ENCODE results near the gene MAGEA4.
"Not testable (repeated sequence)": the region's sequence is repeated elsewhere in the genome, so short reads cannot be mapped to it uniquely, and the experiment has no call there.

Gene MAGEA4

DNA sequence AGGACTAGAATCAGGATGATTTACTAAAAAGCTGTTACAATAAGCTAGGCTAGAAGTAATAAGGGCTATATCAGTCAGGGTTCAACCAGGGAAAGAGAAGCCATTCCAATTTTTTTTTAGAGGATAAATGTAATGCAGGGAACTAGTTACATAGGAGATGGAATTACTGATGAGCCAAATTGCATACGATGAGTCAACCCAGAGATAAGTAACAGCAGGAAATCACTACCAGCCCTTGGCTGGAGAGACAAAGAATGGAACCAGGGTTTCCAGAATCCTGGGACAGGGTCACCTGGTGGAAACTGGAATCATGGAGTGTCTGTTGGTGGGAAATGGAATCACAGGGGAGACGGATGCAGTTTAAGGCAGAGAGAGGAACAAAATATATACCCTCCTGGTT, 13.1 kb upstream of the MAGEA4 start:
- H3K27me3 ChIP-seq (replicated peaks; ENCODE audit: control insufficient read depth, insufficient read depth, low read length, poor library complexity, severe bottlenecking) = no peaks in the 10 kb centered on the region
- no peak overlapping the region for H3K4me3 ChIP-seq (ENCODE audit: insufficient read depth, low read depth, low read length, poor library complexity, severe bottlenecking)
- no peaks in the 10 kb centered on the region for H3K36me3 ChIP-seq (ENCODE audit: control insufficient read depth, insufficient read depth, low read length)
- no peak for DNase-seq
- H3K27ac ChIP-seq (ENCODE audit: insufficient read depth, low read length, poor library complexity, severe bottlenecking) = no peak overlapping the region
- no peaks in the 10 kb centered on the region for H3K9me3 ChIP-seq (ENCODE audit: control insufficient read depth, low read length)
- no peaks in the 10 kb centered on the region for H3K4me1 ChIP-seq (ENCODE audit: control insufficient read depth, insufficient read depth, low read length, poor library complexity, severe bottlenecking)

DNA sequence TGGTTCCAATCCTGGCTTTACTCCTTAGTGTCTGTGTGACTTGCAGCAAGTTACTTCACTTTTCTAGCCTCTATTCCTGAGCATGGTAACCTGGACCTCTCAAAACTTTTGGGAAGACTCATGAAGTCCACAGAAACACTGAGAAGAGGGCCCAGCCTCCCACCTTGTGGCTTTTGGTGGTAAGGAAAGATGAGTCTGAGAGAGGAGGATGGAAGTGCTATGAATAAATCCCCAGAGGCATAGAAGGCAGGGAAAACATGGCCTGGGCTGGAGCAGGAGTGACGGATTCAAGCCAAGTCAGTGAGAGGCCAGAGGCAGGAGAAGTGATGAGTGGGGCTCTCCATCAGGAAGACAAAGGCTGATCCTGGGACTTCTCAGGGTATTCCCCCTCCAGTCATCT, 10.9 kb upstream of the MAGEA4 start:
- no peak for DNase-seq
- Histone ChIP-seq H3K36me3 (ENCODE audit: control insufficient read depth, insufficient read depth, low read length) (no peaks in the 10 kb centered on the region), H3K4me3 (ENCODE audit: insufficient read depth, low read depth, low read length, poor library complexity, severe bottlenecking) (no peak overlapping the region), H3K9me3 (ENCODE audit: control insufficient read depth, low read length) (no peaks in the 10 kb centered on the region), H3K27ac (ENCODE audit: insufficient read depth, low read length, poor library complexity, severe bottlenecking) (no peak overlapping the region), H3K27me3 (replicated peaks; ENCODE audit: control insufficient read depth, insufficient read depth, low read length, poor library complexity, severe bottlenecking) (no peaks in the 10 kb centered on the region), H3K4me1 (ENCODE audit: control insufficient read depth, insufficient read depth, low read length, poor library complexity, severe bottlenecking) (no peaks in the 10 kb centered on the region)

DNA sequence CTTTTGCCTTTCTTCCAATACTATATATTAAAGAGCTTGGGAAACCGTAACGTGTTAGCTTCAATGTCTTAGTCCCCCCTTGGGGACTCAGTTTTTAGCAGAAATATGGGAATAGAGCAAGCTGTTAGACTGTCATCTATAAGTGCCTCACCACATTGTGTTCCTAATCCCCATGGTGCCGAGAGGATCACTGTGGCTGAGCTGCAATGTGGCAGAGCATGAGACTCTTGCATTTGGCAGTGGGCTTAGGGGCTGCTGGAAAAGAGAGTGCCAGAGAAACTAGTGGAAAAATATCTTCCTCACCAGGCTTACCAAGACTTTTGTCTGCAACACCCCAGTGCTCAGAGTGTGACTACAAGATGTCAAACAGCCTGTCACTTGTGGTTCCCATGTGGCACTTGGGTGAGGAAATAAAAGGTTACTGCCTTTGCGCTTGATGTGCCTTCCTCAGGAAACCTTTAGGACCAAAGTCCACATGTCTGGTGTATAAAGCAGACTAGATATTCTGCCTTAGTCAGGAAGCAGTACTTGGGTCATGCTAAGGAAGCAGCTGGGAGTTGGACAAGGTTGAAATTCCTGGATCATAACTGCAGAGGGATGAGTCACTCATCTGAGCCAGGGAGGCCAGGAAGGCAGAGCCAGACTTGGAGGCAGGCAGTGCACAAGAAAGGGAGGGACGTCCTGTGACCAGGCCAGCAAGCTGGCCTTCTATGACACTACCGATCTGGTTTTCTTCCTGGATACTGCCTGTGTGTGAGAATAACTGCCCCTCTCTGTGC, 9.7 kb upstream of the MAGEA4 start:
- Histone ChIP-seq H3K4me1 (ENCODE audit: control insufficient read depth, insufficient read depth, low read length, poor library complexity, severe bottlenecking) (no peaks in the 10 kb centered on the region), H3K4me3 (ENCODE audit: insufficient read depth, low read depth, low read length, poor library complexity, severe bottlenecking) (no peak overlapping the region), H3K36me3 (ENCODE audit: control insufficient read depth, insufficient read depth, low read length) (no peaks in the 10 kb centered on the region), H3K27me3 (replicated peaks; ENCODE audit: control insufficient read depth, insufficient read depth, low read length, poor library complexity, severe bottlenecking) (no peaks in the 10 kb centered on the region), H3K27ac (ENCODE audit: insufficient read depth, low read length, poor library complexity, severe bottlenecking) (no peak overlapping the region), H3K9me3 (ENCODE audit: control insufficient read depth, low read length) (no peaks in the 10 kb centered on the region)
- DNase-seq = no peak

GRCh38 chrX:151904989-151905388, 7.7 kb upstream of the MAGEA4 start:
- no peak for DNase-seq
- no peaks in the 10 kb centered on the region for H3K27me3 ChIP-seq (replicated peaks; ENCODE audit: control insufficient read depth, insufficient read depth, low read length, poor library complexity, severe bottlenecking)
- no peak overlapping the region for H3K4me3 ChIP-seq (ENCODE audit: insufficient read depth, low read depth, low read length, poor library complexity, severe bottlenecking)
- no peaks in the 10 kb centered on the region for H3K36me3 ChIP-seq (ENCODE audit: control insufficient read depth, insufficient read depth, low read length)
- no peak overlapping the region for H3K27ac ChIP-seq (ENCODE audit: insufficient read depth, low read length, poor library complexity, severe bottlenecking)
- H3K9me3 ChIP-seq (ENCODE audit: control insufficient read depth, low read length) = no peaks in the 10 kb centered on the region
- no peaks in the 10 kb centered on the region for H3K4me1 ChIP-seq (ENCODE audit: control insufficient read depth, insufficient read depth, low read length, poor library complexity, severe bottlenecking)

GRCh38 chrX:151912221-151912620, 468 bp upstream of the MAGEA4 start:
- no peaks in the 10 kb centered on the region for H3K36me3 ChIP-seq (ENCODE audit: control insufficient read depth, insufficient read depth, low read length)
- no peak overlapping the region for H3K4me3 ChIP-seq (ENCODE audit: insufficient read depth, low read depth, low read length, poor library complexity, severe bottlenecking)
- H3K9me3 ChIP-seq (ENCODE audit: control insufficient read depth, low read length) = no peaks in the 10 kb centered on the region
- no peaks in the 10 kb centered on the region for H3K27me3 ChIP-seq (replicated peaks; ENCODE audit: control insufficient read depth, insufficient read depth, low read length, poor library complexity, severe bottlenecking)
- no peak overlapping the region for H3K27ac ChIP-seq (ENCODE audit: insufficient read depth, low read length, poor library complexity, severe bottlenecking)
- no peak for DNase-seq
- no peaks in the 10 kb centered on the region for H3K4me1 ChIP-seq (ENCODE audit: control insufficient read depth, insufficient read depth, low read length, poor library complexity, severe bottlenecking)

GRCh38 chrX:151918736-151919135, 6.0 kb downstream of the MAGEA4 start:
- not testable (repeated sequence) for DNase-seq; H3K27ac ChIP-seq (ENCODE audit: insufficient read depth, low read length, poor library complexity, severe bottlenecking); H3K27me3 ChIP-seq (replicated peaks; ENCODE audit: control insufficient read depth, insufficient read depth, low read length, poor library complexity, severe bottlenecking)

GRCh38 chrX:151919610-151920009, 6.9 kb downstream of the MAGEA4 start:
- Histone ChIP-seq H3K4me1 (ENCODE audit: control insufficient read depth, insufficient read depth, low read length, poor library complexity, severe bottlenecking) (no peaks in the 10 kb centered on the region), H3K27me3 (replicated peaks; ENCODE audit: control insufficient read depth, insufficient read depth, low read length, poor library complexity, severe bottlenecking) (no peaks in the 10 kb centered on the region), H3K27ac (ENCODE audit: insufficient read depth, low read length, poor library complexity, severe bottlenecking) (no peak overlapping the region), H3K36me3 (ENCODE audit: control insufficient read depth, insufficient read depth, low read length) (no peaks in the 10 kb centered on the region), H3K9me3 (ENCODE audit: control insufficient read depth, low read length) (no peaks in the 10 kb centered on the region), H3K4me3 (ENCODE audit: insufficient read depth, low read depth, low read length, poor library complexity, severe bottlenecking) (no peak overlapping the region)
- DNase-seq = no peak

More at GRCh38 chrX:151918736-151919135, 6.0 kb downstream of the MAGEA4 start:
- H3K4me3 ChIP-seq (ENCODE audit: insufficient read depth, low read depth, low read length, poor library complexity, severe bottlenecking); H3K36me3 ChIP-seq (ENCODE audit: control insufficient read depth, insufficient read depth, low read length); H3K9me3 ChIP-seq (ENCODE audit: control insufficient read depth, low read length); H3K4me1 ChIP-seq (ENCODE audit: control insufficient read depth, insufficient read depth, low read length, poor library complexity, severe bottlenecking): not testable (repeated sequence)

DNA sequence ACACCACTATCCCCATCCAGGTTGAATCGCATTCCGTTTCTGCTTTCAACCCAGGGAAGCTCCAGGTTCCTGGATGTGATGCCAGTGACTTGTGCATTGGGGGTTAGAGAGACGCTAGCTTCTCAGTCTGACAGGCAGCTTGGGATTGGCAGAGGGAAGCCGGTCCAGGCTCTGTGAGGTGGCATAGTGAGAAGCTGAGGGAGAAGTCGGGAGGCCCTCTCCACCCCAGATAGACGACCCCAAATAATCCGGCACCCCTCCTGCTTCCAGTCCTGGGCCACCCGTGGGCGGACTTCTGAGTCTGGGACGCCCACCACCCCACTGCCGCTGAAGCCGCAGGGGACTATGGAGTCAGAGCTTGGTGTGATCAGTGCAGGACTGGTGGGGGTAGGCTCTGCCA, 7.4 kb downstream of the MAGEA4 start:
- DNase-seq = no peak

DNA sequence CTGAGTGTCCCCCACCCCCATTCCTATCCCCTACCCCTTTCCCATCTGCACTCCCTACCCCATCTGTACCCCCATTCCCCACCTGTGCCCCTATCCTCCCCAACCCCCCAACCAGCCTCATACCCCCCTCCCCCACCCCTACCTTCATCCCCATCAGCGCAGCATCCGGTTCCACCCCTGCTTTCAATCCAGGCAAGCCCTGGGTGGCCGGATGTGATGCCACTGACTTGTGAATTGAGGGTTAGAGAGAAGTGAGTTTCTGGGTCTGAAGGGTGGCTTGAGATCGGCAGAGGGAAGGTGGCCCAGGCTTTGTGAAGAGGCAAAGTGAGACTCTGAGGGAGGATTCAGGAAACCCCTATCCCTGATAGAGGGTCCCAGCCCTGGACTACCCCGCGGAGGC, 7.8 kb downstream of the MAGEA4 start:
- H3K27me3 ChIP-seq (replicated peaks; ENCODE audit: control insufficient read depth, insufficient read depth, low read length, poor library complexity, severe bottlenecking) = no peaks in the 10 kb centered on the region
- no peaks in the 10 kb centered on the region for H3K9me3 ChIP-seq (ENCODE audit: control insufficient read depth, low read length)
- H3K36me3 ChIP-seq (ENCODE audit: control insufficient read depth, insufficient read depth, low read length) = no peaks in the 10 kb centered on the region
- no peaks in the 10 kb centered on the region for H3K4me1 ChIP-seq (ENCODE audit: control insufficient read depth, insufficient read depth, low read length, poor library complexity, severe bottlenecking)
- no peak overlapping the region for H3K27ac ChIP-seq (ENCODE audit: insufficient read depth, low read length, poor library complexity, severe bottlenecking)
- no peak for DNase-seq
- H3K4me3 ChIP-seq (ENCODE audit: insufficient read depth, low read depth, low read length, poor library complexity, severe bottlenecking) = no peak overlapping the region

More for the DNA sequence above, 7.4 kb downstream of the MAGEA4 start:
- H3K36me3 ChIP-seq (ENCODE audit: control insufficient read depth, insufficient read depth, low read length) = no peaks in the 10 kb centered on the region
- H3K27me3 ChIP-seq (replicated peaks; ENCODE audit: control insufficient read depth, insufficient read depth, low read length, poor library complexity, severe bottlenecking) = no peaks in the 10 kb centered on the region
- H3K4me3 ChIP-seq (ENCODE audit: insufficient read depth, low read depth, low read length, poor library complexity, severe bottlenecking) = no peak overlapping the region
- no peaks in the 10 kb centered on the region for H3K9me3 ChIP-seq (ENCODE audit: control insufficient read depth, low read length)
- H3K27ac ChIP-seq (ENCODE audit: insufficient read depth, low read length, poor library complexity, severe bottlenecking) = no peak overlapping the region
- H3K4me1 ChIP-seq (ENCODE audit: control insufficient read depth, insufficient read depth, low read length, poor library complexity, severe bottlenecking) = no peaks in the 10 kb centered on the region

GRCh38 chrX:151921292-151921691, 8.6 kb downstream of the MAGEA4 start:
- H3K27ac ChIP-seq (ENCODE audit: insufficient read depth, low read length, poor library complexity, severe bottlenecking) = no peak overlapping the region
- H3K36me3 ChIP-seq (ENCODE audit: control insufficient read depth, insufficient read depth, low read length) = no peaks in the 10 kb centered on the region
- no peak for DNase-seq
- H3K4me1 ChIP-seq (ENCODE audit: control insufficient read depth, insufficient read depth, low read length, poor library complexity, severe bottlenecking) = no peaks in the 10 kb centered on the region
- no peaks in the 10 kb centered on the region for H3K9me3 ChIP-seq (ENCODE audit: control insufficient read depth, low read length)
- H3K27me3 ChIP-seq (replicated peaks; ENCODE audit: control insufficient read depth, insufficient read depth, low read length, poor library complexity, severe bottlenecking) = no peaks in the 10 kb centered on the region
- no peak overlapping the region for H3K4me3 ChIP-seq (ENCODE audit: insufficient read depth, low read depth, low read length, poor library complexity, severe bottlenecking)
